ENCODE measurements around the gene DMPK.
"Not testable (repeated sequence)": the region's sequence is repeated elsewhere in the genome, so short reads cannot be mapped to it uniquely, and the experiment has no call there.

Gene DMPK

DNA sequence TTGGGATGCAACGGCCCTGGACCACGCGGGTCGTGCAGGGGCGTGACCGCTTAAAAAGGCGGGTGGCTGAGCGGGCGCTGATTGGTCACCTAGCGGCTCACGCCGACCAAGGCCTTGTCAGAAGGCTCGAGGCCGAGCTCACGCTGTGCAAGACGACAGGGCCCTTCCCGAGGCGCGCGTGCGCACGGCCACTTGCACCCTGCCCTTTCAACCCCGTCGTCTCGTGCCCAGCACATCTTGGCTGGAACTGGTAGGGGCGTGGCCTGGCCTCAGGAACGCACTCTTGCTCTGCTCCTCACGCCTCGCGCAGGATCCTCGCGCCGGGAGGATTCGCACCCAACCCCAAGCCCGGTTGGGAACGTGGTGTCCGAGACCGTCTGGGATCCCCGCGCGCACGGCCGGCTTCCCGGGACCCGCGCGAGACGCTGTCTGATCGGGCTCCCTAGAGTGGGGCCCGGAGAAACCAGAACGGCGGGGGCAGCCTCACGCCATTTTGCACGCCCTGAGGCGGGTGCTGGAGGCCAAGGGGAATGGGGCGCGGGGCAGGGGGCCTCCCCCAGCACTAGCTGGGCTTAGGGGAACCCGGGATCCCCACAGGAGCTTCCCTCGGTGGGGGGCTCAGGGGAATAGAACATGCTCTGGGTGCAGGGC, 49.0 kb downstream of the DMPK start, which contains the start of gene MEIOSIN:
Gene MEIOSIN, plus strand, starts transcription at position 280 of the 651 bp plus-strand sequence. CDS start 1,938 bp downstream, outside the sequence.
- DNase-seq = no peak

DNA sequence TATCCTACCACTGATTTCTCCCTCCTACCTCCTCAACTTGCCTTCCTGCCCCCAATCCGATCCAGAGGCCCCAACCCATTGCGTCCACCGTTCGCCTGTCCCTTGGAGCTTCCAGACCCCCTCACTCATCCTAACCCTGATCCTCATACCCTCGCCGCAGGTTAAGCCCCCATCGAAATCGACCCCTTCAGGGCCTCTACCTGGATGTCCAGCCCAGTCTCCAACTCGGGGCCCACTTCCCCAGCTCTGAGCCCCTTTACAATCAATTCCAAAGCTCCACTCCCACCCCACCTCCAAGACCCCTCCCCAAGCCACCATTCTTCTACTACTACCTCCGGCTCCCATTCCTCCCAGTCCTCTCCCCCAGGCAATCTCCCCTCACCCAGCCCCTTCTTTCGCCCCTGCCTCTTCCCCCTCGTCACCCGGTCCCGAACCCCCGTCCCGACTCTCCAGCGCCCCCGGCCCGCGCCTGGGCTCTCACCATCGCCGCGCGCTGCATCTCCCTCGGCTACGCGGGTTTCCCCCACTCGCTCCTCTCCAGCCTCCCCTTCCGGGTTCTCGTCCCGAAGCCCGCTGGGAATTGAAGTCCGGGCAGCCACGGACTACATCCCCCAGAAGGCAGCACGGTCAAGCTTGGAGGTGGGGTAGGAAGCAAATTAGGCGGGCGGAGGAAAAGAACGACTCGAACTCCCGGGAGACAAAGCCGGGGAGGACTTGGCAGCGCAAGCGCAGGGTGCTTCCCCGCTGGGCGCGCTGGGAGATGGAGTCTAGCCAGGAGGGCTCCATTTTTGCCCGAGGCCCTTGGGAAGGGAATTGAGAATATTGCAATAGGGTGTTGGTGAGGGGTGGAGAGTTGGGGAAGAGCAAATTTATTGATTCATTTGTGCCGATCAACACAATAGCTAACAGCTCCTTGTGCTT, 51.7 kb downstream of the DMPK start, which contains the start of gene FBXO46:
Gene FBXO46, minus strand, starts transcription at position 529 of the 921 bp plus-strand sequence. CDS start 17,401 bp downstream, outside the sequence.
- peak; percentile 76 for DNase-seq

DNA sequence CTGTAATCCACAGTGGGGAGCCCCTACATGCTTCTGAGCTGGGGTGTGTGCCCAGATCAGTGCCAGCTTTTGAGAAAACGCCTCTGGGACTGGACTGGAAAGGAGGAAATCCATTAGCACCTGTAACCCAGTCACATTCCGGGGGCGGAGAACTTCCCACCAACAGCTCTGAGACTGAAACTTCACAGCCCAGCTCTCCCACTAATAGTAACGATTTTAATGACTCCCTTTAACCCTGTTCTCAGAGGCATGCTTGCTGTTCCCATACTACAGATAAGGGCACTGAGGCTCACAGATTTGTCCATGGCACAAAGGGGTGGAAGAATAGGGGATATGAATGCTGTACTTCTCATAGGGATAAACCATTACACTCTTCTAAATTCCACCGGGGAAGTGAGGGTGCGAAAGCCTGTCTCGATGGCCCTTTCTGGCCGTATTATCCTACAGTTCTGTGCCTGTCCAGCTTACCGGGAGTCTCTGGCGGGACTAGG, 52.4 kb downstream of the DMPK start:
- DNase-seq = no peak

DNA sequence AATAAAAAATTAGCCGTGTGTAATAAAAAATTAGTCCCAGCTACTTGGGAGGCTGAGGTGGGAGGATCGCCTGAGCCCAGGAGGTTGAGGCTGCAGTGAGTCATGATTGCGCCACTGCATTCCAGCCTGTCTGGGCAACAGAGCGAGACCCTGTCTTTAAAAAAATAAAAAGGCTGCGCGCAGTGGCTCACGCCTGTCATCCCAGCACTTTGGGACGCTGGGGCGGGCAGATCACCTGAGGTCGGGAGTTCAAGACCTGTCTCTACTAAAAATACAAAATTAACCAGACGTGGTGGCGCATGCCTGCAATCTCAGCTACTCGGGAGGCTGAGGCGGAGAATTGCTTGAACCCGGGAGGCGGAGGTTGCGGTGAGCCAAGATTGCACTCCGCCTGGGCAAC, 53.6 kb downstream of the DMPK start:
- not testable (repeated sequence) for DNase-seq

DNA sequence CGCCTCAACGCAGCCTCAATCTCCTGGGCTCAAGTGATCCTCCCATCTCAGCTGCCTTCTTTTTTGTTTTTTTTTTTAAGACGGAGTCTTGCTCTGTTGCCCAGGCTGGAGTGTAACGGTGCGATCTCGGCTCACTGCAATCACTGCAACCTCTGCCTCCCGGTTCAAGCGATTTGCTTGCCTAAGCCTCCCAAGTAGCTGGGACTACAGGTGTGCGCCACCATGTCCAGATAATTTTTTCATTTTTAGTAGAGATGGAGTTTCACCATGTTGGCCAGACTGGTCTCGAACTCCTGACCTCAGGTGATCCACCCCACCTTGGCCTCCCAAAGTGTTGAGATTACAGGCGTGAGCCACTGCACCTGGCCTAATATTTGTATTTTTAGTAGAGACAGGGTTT, 62.2 kb downstream of the DMPK start:
- not testable (repeated sequence) for DNase-seq
